Islet precursor cell (in vitro differentiated cells): ENCODE measurements around the gene PDE4D.
"Not testable (repeated sequence)": the region's sequence is repeated elsewhere in the genome, so short reads cannot be mapped to it uniquely, and the experiment has no call there.

Source experiments
- DNase-seq: peaks from one replicate; pipeline ENCODE4 v3.0.0-alpha.2; 2018

The PDE4D gene

DNA sequence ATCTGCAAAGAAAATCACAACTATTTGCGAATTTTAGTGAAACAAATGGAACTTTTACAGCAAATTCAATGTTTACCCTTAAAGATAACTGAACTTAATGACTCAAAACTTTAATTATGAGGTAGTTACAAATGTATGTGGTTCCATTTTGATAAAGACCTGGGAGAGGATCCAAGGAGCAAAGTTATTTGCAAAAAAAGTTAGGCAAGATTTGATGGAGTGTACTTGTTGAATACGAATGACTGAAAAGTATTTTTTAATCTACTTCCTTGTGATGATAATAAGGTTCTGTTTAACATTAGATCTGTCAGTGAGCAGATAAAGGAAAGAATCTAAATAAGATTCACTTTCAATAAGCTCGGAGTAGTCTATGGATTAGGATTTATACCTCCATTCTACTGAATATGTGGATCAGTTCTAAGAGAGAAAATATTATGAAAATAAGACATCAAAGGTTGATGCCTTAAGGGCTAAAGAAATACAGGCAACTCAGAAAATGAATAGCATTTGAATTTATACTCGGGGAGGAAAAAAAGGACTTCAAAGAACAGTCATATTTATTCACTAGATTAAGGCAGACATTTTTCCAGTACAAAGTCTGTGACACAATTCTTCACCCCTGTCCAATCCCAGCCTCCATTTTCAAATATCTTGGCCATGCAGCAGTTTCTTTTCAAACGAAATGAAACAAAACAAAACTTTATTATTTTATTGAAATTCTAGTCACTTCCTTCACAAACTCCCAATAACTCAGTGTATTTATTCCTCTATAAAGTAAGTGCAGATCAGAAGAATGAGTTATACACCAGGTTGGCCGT is 199.8 kb downstream of the PDE4D start:
- no peak for DNase-seq

DNA sequence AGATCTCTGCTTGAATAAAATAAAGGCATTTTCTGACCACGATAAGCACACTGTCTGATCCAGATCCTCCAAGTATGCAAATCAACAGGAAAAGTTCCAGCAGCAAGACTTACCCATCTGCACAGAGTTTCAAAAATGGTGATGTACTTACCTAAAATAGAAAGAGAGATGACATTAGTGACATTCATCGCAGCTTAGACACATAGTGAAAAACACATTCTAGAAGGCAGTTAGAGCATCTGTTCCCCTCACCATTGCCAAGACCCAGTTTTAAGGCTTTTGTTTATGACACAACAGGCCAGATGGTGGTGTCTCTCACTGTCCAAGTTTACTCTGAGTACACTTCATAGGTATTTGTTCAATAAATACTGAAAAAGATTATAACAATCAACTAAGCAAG is 207.7 kb downstream of the PDE4D start:
- DNase-seq: no peak

DNA sequence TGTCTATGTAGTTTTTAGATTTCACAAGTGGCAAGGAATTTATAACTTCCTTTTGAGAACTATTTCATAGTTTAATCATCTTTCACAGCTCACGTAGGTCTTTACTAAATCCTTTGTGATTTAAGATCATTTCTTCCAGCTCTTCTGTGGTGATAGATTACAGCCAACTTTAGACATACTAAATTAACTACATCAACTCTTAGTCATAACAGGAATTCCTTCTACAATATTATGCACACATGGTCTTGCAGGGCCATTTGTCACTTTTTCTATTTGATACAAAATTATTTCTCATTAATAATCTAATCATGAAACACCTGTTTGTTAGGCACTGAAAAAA is 208.4 kb downstream of the PDE4D start:
- DNase-seq: no peak

DNA sequence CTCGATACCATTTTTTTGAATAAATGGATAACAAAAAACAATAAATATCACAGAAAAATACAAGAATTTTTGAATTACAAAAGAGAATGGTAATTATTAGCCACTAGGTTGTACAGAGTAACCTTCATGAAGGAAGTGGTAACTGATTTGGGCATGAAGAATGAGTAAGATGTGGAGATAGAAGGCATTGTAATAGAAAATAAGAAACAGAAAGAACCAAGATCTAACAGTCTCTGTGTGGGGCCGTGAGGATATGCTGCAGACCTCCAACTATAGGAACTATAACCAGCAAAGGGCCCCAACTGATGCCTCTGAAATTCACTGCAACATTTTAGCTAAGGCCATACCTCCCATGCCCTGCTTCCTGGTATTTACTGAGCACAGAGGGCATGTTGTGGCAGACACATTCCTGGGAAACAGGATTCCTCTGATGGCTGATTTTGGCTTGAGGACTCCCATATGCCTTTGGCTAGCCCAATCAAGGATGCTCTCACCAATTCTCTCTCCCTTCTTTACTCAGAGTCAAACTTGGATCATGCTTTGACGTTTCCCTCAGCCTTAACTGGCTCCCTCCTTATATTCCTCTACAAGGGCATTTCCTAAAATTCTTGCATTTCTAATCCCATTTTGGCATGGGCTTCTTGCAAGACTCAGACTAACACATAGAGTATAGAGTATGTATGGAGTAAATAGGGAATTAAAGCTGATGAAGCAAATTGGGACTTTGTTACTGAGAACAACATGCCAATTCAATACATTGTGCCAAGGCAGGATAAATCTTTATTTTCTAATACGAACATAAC is 208.9 kb downstream of the PDE4D start:
- no peak for DNase-seq

DNA sequence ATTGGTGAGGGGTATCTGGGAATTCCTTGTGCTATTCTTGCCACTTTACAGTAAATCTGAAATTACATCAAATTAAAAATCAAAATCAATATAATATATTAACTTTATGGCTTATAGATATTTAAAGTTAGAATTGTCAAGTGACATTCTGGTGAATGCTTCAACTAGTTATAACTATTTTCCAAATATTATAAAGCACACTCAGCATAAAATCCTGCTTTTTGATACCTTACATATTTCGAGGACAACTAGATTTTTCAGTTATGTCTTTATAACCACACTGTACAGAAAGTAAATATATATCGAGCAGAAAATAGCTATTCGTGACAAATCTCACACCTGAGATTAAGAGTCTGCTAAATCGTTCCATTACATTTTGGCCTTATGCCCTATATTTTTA is 210.2 kb downstream of the PDE4D start:
- no peak for DNase-seq

DNA sequence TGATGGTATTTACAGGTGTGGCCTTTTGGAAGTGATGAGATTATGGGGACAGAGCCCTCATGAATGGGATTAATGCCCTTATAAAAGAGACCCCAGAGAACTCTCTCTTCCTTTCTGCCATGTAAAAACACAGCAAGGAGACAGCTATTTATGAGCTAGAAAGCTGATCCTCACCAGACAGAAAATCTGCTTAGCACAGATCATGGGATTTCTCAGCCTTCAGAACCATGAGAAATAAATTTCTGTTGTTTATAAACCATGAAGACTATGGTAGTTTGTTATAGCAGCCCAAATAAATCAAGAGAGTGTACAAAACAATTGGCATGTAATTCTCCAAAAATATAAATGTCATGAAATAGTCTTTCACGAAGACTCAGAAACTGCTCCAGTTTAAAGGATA is 211.0 kb downstream of the PDE4D start:
- DNase-seq: no peak

DNA sequence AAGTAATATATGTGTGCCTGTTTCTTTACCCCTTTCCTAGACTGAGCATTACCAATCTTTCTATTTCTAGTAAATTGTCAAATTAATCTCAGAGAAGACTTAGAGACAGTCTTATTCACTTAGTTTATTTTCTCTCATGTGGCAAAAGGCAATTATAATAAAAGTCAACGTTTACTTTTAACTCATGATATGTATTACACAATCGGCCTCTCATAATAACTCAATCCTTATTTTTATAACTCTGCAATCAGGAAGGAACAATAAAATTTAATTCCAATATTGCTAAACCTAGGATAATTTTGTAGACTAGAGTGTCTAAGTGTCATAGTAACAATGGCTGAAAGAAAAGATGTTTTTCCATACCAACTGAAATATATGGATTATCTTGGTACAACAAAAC is 214.6 kb downstream of the PDE4D start:
- no peak for DNase-seq

DNA sequence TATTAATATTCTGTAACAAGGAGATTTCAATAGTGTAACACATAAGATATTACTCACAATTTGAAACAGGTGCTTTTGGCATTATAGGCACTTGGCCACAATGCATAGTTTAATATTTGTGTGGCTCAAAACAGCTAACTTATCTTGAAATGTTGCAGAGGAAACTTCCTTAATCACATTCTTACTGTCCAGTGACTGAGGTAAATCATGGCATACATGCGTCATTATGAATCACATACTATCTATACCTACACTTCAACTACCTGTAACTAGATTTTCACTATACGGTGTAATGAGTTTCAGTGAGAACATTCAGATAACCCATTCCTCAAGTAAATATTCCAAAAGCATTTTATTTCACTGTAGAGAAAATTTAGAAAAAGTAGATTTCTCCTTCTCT is 218.8 kb downstream of the PDE4D start:
- DNase-seq: no peak

DNA sequence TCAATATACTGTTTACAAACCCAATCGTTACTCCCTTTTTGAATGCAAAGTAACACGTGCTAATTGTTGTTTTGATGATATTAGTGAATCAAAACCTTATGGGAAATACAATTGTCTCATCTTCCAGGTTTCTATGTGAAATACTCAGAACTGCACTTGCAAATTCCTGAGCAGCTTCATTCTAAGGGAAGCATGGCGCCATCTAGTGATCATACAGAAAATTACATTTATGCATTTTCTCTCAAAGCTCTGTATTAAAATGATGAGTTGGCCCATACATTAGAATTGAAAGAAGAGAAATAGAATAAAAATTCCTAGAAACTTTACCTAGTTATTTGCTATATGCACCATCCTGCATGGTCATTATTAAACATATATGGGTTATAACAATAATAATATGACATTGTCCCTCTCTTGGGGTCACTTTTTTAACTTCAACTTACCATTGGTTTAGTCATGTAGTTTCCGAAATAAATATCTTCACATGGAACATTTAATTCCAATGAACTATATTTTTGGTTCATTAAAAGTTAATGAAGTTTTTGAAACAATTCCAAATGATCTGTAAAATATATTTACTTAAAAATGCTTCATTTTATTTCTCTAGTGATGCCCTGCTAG is 220.0 kb downstream of the PDE4D start:
- DNase-seq: no peak

DNA sequence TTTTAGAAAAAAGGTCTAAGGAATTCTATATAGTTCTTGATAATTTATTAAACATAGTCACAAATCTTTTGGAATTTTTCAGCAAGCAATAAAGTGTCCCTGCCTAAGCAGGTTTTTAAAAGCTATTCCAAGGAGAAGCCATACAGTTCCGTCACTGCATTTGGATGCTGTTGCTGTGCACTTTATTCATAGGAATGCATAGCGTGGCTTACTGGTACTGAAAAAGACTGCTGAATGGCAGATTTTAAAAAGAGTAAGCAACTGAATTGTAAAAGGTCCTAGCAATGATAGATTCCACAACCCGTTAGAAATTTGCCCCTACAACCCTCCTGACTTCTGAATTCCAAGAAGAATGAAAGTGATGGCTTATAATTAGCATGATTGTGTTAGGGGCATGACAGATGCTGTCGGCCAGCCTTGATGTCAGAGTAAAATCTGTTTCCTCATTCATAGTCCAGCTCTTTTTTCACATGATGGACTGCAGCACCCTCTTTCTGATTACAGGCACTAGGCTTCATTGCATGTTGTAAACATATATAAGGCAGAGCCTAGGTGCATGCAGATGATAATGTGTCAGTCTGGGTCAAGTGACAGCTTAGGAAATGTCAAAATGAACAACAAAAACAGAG is 227.0 kb downstream of the PDE4D start:
- DNase-seq: no peak

DNA sequence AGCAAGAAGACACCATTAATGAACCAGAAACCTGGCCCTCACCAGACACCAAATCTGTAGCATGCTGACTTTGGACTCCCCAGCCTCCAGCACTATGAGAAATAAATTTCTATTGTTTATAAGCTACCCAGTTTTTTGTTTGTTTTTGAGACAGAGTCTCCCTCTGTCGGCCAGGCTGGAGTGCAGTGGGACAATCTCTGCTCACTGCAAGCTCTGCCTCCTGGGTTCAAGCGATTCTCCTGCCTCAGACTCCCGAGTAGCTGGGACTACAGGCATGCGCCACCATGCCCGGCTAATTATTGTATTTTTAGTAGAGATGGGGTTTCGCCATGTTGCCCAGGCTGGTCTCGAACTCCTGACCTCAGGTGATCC is 227.7 kb downstream of the PDE4D start:
- not testable (repeated sequence) for DNase-seq

DNA sequence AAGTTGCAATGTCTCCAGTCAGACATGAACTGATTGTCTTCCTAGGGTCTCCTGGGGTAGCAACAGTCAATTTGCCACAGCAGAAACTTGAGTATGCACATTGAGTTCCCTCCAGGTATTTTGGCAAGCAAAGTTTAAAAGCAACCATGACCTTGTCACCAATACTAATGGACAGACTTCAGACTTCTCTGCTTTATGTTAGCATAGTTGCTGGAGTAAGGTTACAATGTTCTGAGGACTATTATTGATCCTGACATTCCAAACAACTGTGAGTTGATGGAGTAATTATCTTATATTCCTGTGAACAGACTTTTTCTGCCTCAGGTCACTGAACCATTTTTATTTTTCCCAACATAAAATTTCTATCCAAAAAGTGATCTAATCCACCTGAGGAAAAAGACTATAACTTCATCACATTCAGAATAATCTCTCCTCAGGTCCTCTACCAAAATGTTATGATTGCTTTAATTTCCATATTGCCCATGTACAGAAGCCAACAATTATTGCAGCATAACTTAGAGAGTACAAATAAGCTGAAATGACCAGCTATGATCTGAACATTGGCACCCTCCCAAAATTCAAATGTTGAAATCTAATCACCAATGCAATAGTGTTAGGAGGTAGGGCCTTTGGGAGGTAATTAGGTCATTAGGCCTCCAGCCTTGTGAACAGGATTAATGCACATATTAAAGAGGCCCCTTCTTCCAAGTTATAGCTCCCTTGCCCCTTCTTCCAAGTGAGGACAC is 228.3 kb downstream of the PDE4D start:
- DNase-seq: no peak

DNA sequence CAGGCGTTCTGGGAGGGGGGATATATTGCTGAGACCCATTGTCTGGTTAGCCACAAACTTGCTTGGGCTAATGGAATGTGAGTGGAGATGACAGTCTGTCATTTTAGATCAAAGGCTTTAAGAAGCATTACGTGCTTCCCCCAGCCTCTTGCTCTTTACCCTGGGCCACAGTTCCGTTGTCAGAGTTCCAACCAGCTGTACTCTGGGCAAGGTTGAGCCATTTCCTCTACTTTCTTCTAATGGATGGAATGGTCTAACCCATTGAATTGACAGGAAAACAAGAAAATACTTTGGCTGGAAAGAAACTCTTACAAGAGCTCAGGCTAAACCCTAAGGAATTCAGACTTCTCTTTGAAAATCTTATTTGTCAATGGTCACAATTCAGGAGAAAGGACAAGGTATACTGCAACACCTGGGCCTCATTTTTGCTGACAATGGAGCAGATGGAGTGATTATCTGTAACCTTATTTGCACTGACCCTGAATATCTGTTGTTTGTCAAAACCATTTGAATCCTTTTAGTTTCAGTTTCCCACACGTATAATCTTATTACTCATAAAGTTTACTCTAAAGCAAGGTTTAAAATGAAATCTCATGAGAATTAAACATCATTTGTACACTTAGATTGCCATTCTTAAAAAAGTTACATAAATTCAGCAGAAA is 231.4 kb downstream of the PDE4D start:
- peak; percentile 88 for DNase-seq

DNA sequence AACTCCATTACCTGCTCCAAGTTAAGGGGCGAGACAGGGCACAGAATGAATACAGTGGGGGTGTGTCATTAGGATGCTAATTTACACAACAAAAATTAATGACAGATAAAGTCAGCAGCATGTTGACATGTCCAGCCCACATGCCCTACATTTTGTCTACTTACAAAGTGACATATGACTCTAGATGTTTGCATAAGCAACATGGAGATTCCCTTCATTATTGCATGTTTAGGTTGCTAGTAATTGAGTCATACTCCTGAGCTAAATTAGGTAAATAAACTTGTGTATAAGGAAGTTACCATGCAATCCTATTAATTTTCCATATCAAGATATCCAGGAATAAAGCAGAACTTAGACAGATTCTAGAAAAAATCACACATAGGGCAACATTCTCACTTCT is 232.2 kb downstream of the PDE4D start:
- DNase-seq: no peak

DNA sequence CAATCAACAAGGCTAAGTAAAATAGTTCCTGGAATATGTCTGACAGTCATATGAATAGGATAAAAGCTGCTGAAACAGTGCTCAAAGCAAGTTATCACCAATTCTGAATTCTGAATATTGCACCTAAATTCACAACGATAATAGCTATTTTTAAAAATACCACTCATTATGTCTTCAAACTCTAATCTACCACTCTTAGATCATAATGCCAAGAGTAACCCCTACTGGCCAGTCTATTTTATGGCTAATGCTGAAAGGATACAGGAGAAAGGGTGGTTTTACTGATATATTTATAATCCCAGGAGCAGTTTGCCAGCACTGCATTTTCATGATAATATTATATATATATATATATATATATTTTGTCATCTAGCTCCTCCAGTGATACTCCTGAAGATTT is 232.8 kb downstream of the PDE4D start:
- DNase-seq: no peak

DNA sequence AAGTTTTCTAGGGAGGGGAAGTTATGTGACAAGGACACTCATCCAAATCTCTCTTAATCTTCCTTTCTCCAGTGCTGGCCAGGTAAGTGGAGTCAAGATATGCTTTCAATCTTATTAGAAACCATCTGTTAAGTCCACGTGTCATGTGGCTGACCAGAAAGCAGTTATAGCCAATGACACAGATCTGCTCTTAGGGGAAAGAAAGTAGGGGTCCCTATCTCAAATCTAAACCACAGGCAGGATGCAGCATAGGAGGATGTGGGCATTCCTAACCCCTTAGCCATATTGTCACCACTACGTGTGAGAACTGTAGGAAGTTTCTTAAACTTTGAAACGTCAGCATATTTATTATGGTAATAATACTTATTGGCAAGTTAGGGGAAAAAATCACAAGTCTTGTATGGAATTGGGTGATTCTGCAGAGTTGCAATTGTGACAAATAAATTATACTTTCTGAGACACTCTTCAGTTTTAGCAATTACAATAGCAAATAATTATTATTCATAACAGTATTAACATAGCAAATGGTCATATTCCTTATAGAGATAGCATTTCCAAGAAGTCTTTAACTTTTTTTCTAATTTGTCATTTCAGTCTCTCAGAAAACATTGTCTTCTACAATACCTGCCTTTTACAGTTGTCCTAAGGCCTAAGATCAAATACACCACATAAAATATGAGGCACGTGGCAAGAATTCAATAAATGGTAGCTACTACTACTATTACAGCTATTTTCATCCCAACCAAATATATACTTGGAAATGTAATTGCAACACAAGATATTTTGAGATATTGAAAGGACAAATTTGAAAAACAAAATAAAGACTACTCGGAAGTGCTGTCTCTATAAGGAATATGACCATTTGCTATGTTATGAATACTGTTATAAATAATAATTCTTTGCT is 236.9 kb downstream of the PDE4D start:
- DNase-seq: no peak

DNA sequence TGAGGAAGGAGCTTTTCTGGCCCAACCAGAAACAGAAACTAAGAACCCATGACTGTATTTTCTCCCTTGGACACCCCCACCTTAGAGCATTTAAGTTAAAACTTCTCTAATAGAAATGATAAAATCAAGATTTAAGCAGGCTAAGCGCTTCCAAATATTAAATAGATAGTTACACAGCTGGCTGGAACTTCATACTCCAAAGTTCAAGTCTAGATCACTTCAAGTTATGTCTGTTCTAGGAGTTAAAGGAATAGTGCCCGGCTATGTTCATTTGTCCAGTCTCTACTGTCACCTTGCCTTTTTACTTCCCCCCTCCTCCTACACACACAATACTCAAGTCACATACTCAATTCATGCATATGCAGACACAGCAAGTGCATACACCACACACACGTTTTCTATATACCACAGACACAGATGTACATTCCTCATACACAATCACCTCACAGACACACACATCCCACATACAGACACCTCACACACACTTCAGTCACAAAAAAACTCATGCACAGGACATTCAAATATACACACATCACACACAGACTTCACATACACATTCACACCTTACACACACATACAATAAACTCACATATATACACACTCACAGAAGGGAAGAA is 237.7 kb downstream of the PDE4D start:
- DNase-seq: no peak

DNA sequence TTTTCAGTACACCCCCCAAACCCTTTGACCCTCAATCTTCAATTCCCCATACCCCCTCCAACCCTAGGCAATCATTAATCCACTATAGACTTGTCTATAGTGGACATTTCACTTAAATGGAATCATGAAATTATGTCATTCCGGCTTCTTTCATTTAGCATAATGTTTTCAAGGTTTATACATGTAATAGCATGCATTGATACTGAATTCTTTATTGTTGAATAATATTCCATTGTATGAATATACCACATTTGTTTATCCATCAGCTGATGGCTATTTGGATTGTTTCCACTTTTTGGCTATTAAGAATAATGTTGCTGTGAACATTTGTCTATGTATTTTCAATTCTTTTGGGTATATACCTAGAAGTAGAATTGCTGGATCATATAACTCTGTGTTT is 238.8 kb downstream of the PDE4D start:
- DNase-seq: no peak

DNA sequence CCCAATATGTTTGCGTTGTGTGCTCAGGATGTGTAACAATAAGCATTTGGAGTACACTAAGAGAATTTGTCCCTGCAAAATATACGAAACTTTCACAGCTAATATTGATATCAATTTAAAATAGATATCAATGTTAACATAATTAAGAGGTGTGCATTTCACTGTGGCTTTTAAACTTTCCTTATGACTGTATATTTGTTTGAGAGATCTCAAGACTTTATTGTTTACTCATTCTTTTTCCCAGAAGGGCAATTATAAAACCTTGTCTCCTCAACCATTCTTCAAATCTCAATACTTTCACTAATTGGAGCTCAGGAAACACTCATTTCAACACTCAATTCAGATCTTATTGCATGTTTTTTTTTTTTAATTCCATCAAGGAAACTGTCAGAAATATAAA is 241.1 kb downstream of the PDE4D start:
- DNase-seq: no peak
